ENCODE results near the gene SLC2A5.
"Not testable (repeated sequence)": the region's sequence is repeated elsewhere in the genome, so short reads cannot be mapped to it uniquely, and the experiment has no call there.

SLC2A5 gene, protein sequence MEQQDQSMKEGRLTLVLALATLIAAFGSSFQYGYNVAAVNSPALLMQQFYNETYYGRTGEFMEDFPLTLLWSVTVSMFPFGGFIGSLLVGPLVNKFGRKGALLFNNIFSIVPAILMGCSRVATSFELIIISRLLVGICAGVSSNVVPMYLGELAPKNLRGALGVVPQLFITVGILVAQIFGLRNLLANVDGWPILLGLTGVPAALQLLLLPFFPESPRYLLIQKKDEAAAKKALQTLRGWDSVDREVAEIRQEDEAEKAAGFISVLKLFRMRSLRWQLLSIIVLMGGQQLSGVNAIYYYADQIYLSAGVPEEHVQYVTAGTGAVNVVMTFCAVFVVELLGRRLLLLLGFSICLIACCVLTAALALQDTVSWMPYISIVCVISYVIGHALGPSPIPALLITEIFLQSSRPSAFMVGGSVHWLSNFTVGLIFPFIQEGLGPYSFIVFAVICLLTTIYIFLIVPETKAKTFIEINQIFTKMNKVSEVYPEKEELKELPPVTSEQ

DNA sequence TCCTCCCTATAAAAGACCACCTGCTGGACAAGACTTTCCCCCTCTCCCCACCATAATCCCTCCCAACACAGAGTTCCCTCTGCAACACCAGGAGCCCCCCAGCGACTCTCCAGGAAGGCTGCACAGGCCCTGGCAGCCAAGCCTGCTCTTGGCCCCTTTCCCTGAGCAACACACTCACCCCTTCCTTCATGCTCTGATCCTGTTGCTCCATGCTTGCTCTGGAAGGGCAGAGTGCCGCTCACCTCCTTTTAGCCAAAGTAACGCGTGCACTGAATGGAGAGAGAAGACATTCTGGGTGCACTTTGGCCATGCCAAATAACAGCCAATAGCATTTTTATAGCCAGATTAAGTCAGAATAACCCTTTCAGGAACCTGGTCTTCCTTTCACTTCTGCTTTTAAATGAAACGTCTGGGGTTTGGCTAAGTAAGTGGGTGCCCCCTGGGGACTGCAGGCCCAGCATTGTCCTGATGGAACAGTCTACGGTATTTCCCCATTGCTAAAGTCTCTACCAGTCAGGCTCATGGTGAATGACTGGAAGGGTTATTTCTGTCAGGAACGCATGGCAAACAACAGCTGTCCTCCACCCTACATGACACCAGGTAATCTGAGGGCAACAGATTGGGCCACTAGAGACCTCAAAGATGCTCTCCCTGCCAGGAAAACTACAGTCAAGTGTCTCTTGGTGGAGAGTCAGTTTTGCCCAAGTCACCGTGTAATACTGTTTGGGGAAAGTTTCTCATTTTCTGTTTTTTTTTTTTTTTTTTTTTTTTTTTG is at the start of gene SLC2A5:
Gene SLC2A5, minus strand, starts transcription at position 310 of the 775 bp plus-strand sequence. Its CDS starts 99 bp downstream, at position 211.
- no peak for DNase-seq (ENCODE audit: low spot score)

DNA sequence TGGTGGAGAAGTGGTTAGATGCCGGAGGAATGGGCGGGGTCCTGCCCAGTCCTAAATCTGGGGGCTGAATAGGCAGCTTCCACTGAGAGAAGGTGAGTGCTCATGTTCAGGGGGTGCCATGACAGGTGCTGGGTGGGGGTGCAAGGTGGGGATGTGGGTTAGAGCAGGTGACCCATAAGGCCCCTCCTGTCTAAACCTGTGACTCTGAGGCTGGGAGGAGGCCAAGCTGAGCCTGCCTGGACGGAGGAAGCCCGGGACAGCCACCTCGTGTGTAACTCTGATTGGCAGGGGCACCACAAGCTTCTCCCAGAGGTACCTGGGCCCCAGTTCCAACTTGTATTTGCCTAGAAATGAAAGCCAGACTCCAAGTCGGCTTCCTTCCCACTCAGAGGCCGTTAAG is 48.8 kb upstream of the SLC2A5 start:
- no peak for DNase-seq (ENCODE audit: low spot score)

DNA sequence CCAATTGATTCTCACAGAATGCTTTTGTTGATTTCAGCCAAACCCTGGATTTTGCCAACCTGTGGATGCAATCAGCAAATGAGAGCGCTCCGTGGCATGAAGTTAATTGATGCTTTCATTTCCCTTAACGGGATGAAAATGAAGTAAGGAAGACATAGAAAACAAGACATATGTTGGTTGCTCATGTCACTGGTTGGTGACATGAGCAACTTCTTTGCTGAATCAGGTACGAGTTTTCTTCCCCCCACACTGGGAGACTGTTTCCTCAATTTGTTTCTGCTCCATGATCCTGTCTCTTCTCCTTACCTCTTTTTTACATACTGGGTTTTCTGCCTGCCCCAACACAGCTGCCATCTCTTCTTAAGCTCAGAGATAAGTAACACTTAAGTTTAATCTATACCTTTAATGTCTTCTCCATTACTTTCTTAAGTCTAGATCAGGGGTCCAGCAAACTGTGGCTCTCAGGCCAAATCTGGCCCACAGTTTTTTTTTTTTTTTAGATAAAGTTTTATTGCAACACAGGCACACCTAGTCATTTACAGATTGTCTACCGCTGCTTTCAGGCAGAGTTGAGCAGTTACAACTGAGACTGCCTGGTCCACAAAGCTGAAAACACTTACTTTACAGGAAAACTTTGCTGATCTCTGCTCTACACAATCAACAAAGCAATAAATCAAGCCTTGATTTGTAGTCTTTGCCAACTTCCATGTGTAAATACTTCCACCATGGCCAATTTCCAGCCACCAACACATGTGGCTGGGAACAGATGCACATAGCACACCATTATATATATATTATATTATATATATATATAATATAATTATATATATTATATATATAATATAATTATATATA is 46.1 kb upstream of the SLC2A5 start:
- DNase-seq (ENCODE audit: low spot score) = no peak

DNA sequence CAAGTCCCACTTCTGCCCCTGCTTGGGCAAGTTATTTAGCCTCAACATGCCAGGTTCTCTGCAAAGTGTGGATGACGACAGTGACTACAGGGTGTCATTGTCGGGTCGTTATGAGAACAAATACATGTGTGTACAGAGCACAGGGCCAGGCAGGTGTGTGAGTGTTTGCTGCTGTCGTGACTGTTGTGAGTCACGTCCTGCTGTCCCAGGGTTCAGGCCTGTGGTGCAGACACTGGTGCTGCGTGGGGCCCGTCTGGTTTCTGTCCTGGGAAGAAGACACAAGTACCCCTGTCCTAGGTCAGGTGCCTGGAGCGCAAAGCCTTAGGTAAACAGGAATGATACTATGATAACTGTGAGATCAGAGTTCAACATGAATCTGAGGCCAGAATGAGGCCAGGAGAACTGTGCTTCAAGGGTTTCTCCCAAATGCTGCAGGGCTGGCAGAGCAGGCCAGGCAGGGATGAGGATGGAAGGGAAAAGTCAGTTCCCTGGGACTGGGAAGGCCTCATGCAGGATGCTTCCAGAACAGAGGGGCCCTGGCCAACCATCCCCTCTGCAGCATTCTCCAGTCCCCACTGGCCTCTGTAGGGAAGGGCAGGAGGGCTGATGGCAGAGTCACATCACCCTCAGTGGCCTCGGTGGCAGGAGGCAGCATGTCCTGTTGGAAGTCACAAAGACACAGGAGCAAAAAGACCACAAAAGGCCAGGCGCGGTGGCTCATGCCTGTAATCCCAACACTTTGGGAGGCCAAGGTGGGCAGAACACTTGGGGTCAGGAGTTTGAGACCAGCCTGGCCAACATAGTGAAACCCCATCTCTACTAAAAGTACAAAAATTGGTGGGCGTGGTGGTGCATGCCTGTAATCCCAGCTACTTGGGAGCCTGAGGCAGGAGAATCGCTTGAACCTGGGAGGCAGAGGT is 43.8 kb upstream of the SLC2A5 start:
- DNase-seq (ENCODE audit: low spot score) = no peak

DNA sequence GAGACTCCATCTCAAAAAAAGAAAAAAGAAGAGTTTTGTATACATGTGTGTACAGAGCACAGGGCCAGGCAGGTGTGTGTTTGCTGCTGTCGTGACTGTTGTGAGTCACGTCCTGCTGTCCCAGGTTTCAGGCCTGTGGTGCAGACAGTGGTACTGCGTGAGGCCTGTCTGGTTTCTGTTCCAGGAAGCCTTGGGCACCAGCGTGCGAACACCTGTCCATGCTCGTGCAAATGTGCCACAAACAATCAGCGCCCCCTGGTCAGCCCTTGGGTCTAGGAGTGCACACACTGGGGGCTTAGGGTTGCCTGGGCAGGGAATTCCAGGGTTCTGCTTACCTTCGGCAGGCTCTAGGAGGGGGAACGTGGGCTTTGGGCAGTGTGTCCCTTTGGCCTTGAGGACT is 42.5 kb upstream of the SLC2A5 start:
- DNase-seq (ENCODE audit: low spot score) = peak; percentile 24

DNA sequence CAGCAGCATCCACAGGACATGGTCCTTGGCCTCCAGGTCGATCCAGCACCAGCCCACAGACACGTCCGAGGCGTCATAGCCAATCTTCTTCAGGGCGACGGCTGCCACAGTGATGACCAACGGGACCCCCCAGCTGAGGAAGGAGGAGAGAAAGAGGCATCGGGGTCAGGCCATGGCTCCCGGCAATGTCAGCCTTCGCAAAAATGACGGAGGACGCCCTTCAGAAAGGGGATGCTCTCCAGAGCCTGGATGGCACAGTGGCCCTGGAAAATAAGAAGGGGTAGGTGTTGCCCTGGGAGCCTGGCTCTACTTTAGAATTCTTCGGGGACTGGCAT is 41.9 kb upstream of the SLC2A5 start:
- DNase-seq (ENCODE audit: low spot score) = no peak

DNA sequence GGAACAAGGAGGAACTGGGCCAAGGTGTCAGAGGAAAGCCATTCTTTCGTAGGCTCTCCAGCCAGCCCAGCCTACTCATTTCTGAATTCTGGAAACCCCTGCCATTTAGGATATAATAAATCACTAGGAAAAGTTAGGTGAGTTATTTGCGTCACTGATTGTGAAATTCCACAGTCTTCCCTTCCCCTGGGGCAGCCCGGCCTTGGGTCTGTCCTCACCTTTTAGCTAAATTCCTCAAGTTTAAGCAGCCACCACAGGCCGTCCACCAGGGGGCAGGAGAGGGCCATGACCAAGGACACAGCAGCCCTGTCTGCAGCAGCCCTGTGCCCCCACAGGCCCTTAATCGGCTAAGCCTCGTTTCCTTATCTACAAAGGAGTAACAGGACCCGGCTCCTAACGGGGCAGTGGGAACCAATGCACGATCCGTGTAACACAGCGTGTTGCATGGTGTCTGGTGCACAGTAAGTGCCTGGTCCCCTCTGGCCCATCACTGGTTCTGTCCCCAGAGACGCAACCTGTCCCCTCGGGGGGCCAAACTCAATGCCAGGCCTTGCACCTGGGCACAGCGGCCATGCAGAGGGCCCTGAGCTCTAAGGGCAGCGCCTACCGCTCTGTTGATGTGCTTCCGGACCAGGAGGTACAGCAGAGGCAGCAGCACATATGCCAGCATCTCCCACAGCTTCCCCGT is 41.4 kb upstream of the SLC2A5 start:
- peak; percentile 85 for DNase-seq (ENCODE audit: low spot score)

DNA sequence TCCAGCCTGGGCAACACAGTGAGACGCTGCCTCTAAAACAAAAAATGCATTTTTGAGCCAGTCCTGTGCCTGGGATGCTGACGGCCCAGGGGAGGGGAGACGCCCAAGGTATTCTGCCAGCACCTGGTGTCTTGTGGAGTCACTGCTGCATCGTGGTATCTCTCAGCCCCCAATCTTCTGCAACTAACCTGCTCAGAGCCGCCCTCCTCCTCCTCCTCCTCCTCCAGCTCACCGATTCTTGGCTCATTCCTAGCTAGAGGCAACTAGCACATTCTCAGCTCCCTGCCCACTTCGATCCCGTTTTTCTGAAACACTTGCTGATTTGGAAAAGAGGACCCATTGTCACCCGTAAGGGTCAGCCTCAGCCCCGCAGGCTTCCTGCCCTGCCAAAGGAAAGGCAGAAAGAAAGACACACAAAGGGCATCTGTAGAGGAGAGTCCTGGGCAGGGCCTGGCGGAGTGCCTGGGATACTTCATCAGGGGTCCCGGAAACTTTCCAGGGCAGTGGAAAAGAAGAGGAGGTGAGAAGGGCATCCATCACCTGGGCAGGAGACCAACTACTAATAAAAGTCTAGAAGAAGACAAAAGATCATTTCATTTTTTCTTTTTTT is 38.7 kb upstream of the SLC2A5 start:
- DNase-seq (ENCODE audit: low spot score) = no peak

DNA sequence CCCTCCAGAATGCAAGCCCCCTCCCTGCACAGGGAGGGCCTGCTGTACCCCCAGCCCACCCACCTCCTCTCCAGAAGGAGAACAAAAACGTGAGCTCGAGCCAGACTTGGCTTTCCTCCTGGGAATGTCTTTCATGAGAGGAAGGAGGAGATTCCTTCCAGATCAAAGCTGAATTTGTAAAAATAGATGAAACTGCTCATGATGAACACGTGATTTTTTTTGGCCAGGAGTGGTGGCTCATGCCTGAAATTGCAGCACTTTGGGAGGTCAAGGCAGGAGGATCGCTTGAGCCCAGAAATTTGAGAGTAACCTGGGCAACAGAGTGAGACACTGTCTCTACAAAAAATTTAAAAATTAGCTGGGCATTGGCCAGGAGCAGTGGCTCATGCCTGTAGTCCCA is 37.7 kb upstream of the SLC2A5 start:
- no peak for DNase-seq (ENCODE audit: low spot score)

DNA sequence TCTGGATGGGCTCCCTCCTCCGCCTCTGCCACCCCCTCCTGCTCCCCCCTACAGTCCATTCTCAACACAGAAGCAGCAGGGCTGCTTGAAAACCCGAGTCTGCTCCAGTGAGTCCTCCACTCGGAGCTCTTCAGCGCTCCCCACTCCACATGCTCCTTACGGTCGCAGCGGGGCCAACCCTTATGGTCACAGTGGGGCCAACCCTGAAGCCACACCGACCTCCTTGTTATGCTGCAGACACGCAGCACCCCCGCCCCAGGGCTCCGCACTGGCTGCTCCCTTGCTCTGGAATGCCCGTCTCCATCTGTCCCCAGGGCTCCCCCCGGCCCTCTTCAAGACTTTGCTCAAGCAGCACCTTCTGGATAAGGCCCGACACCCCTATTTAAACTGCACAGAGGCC is 36.9 kb upstream of the SLC2A5 start:
- no peak for DNase-seq (ENCODE audit: low spot score)

DNA sequence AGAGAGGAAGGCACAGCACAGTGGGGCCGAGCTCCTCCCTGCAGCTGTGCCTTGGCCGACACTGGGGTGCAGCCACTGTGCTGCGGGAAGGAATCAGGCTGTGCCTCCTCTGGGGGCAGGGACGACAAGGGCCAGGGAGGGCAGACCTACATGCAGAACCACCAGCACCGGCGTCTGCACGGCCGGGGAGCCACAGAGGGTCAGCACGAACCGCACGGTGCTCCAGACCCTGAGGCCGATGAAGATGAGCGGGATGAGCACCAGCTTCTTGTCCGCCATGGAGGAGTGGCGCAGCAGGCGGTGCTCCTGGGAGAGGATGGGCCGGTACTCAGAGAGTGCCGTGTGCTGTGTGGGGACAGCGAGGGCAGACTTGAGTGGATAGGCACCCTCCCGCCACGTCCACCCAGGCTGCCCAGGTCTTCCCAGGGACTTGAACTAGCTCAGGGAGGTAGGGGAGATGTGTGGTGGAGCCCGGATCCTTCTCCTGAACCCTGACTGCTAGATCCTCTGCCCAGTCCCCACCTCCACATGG is 36.0 kb upstream of the SLC2A5 start:
- no peak for DNase-seq (ENCODE audit: low spot score)

DNA sequence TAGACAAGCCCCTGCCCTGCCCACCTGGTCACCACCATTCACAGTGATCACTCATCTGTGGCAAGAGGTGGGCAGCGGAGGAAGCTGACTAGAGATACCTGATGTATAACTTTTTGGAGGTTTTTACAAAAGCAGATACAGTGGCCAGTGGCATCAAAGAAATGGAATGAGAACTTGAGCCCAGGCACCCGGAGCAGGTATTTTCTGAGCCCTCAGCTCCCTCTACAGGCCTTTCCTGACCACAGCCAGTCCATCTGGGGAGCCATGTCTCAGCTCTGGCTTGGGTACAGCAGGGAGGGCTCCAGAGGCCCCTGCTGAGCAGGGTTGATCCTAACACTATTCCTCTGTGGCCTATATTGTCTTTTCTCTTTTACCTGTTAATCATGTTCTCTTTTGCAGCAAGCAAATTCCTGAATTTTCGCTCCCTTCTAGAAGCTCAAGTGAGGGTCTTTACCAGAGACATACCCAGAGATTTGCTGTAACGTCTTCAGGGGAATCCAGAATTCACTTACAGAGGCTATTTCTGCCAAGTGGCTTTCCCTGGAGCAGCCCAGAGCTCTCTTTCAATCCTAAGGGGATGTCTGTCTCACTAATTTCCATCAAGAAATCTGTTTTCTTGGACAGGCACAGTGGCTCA is 32.2 kb upstream of the SLC2A5 start:
- DNase-seq (ENCODE audit: low spot score) = peak; percentile 16

DNA sequence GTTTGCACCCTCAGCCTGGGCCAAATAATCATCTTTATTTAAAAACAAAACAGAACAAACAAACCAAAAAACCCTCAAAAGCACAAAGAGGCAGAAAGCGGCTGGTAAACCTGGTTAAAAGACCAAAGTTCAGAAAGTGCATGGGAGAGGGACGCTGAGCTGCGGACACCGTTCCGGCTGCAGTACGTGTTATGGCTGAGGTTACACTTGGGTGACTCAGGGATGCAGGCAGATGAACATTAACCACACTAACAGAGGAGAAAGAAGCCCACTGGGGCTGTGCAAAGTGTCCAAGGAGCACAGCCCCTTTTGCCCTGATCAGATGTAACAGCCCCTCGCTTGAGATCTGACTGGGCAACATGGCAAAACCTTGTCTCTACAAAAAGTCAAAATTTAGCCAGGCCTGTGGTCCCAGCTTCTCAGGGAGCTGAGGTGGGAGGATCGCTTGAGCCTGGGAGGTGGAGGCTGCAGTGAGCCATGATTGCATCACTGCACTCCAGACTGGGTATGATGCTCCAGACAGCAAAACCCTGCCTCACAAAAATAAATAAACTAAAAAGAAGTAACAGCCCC is 31.1 kb upstream of the SLC2A5 start:
- no peak for DNase-seq (ENCODE audit: low spot score)

DNA sequence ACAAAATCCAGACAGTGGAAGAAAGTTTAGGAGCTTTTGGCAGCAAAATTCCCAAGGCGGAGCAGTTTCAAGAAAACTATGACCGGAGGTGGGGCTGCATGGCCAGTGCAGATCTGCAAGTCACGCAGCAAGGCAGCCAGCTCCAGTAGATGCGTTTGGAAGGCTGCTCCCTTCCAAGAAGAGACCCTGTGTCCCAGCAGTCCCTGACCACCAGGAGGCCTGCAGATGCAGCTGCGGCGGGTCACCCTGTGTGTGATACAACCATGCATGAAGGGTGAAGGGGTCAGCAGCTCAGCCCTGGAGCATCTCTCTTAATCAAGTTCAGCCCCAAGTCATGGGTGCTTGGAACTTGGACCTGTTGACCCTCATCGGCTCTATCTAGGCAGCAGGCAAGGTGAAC is 30.1 kb upstream of the SLC2A5 start:
- no peak for DNase-seq (ENCODE audit: low spot score)

DNA sequence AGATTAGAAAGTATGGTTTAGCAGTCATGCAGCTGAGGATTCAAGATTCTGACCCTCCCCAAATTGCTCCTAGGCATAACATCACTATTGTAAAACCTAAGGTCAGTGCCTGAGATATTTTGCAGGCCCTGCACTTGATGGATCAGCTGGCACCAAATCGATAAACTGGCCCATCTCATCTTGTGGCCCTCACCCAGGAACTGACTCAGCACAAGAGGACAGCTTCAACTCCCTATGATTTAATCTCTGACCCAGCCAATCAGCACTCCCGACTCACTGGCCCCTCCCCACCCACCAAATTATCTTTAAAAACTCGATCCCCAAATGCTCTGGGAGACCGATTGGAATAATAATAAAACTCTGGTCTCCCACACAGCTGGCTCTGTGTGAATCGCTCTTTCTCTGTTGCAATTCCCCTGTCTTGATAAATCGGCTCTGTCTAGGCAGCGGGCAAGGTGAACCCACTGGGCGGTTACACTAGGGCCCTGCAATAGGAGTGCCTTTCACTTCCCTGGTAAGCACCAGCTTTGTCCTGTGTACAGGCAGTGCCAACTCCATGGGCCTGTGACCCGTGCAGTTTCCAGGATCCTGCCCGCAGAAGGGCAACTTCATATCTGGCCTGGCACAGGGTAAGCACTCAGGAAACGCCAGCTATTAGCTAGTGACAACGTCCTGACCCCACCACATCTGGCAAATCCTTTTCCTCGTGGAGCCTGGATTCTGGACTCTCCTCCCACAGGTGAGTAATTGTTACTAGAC is 28.7 kb upstream of the SLC2A5 start:
- no peak for DNase-seq (ENCODE audit: low spot score)

DNA sequence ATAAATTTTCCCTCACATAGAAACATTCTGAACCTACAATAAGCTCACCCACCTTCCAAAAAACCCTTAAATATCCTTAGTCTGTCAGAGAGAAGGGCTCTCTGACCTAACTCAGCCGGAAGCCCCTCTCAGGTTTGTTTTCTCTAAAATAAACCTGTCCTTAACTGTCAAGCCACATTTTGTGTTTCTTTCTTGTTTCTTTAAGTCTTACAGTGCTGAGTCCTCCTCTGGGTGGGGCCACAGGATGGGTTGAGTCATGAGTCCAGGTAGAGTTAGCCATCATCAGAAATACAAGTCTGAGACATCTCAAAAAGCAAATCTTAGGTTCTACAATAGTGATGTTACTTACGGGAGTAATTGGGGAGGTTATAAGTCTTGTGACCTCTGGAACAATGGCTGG is 26.4 kb upstream of the SLC2A5 start:
- no peak for DNase-seq (ENCODE audit: low spot score)

DNA sequence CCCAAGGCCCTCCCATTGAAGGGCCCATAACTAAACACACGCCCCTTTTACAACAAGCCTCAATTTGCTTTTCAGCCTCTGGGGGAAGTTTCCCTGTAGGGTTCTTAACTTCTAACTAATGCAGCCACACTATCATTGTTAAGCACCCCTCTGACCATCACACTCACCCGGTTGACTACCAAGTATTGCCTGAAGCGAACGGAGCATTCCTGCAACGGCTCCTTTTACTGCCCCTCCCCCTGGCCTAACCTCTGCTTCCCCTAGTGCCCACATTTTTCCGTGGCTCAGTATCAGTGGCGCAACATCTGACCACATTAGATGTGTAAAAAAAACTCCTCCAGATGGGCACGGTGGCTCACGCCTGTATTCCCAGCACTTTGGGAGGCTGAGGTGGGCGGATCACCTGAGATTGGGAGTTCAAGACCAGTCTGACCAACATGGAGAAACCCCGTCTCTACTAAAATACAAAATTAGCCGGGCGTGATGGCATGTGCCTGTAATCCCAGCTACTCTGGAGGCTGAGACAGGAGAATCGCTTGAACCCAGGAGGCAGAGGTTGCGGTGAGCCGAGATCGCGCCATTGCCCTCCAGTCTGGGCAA is 24.7 kb upstream of the SLC2A5 start:
- DNase-seq (ENCODE audit: low spot score) = not testable (repeated sequence)

DNA sequence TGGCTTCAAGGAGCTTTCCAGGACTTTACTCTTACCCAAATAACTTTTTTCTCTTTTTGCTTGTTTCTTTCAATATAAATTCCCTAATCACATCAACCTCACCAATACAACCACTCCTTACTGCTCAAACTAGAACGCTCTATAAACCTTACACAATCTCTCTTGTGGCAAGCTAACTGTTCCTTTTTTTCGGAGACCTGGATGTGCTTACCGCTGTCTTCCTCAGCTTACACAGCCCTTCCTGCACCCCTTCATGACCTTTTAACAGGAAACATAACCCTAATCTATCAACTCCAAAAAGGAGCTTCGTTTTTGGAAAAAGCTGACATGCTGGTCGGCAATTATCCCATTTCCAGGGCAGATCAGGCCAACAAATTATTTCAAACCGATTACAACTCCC is 24.1 kb upstream of the SLC2A5 start:
- no peak for DNase-seq (ENCODE audit: low spot score)

Measured in activated CD4-positive, alpha-beta T cell treated with anti-CD3 and anti-CD28 coated beads, Interleukin-2, Interleukin-4, amounts not matched to agents 100 ng/mL and 50 ng/mL, durations not matched to agents 16 hours and 8 hours (primary cell).